Stomach (tissue), 9 donors: ENCODE measurements around the gene MAMDC2. TPM values are rescaled to one million over a fixed set of nuclear protein-coding genes. Genes with fewer than 3 reads are reported as not detected.

Experiments
- DNase-seq, 2 donors: peaks; one replicate each; pipeline versions ENCODE4 v3.0.0 to v3.0.0-alpha.2; 2013 to 2019
- H3K27ac ChIP-seq, 5 donors: fragments of 200-600 bp in 4 of 5; sonication (generic) in 4 of 5; one replicate each; pipeline ENCODE4 v1.5.1; 2013 to 2019; ENCODE audit warnings: mild to moderate bottlenecking in 1 of 5, moderate library complexity in 1 of 5
- H3K27me3 ChIP-seq, 3 donors: fragments of 200-600 bp; sonication (generic); one replicate each; pipeline ENCODE4 v1.5.1; 2017 to 2019; ENCODE audit warnings: mixed run types in 1 of 3
- H3K36me3 ChIP-seq, 4 donors: fragments of 200-600 bp; sonication (generic); 1 replicate in 3 of 4; 2 replicates in 1 of 4; pipeline ENCODE4 v1.5.1; 2016 to 2019
- H3K4me1 ChIP-seq, 4 donors: fragments of 200-600 bp; sonication (generic); one replicate each; pipeline ENCODE4 v1.5.1; 2016 to 2019
- H3K4me3 ChIP-seq, 4 donors: fragments of 200-600 bp; sonication (generic) in 3 of 4; one replicate each; pipeline ENCODE4 v1.5.1; 2016 to 2019; ENCODE audit warnings: mild to moderate bottlenecking in 1 of 4
- H3K9me3 ChIP-seq, 4 donors: fragments of 200-600 bp; sonication (generic); one replicate each; pipeline ENCODE4 v1.5.1; 2016 to 2019
- EP300 ChIP-seq: sonication (generic); formaldehyde crosslinking; IDR thresholded peaks from one replicate; pipeline ENCODE4 v1.6.1; 2017; ENCODE audit warnings: antibody characterized with exemption
- POLR2A ChIP-seq, 4 donors: fragments of 450-650 bp; IDR thresholded peaks; one replicate each; pipeline ENCODE4 v1.6.1; 2016; ENCODE audit warnings: antibody characterized with exemption in 4 of 4, control low read depth in 2 of 4, mild to moderate bottlenecking in 1 of 4, moderate library complexity in 1 of 4
- POLR2AphosphoS5 ChIP-seq, 3 donors: sonication (generic); formaldehyde crosslinking; IDR thresholded peaks; one replicate each; pipeline ENCODE4 v1.6.1; 2016; ENCODE audit warnings: antibody characterized with exemption in 3 of 3
- WGBS, 5 donors: extraction: QIAGEN DNeasy Blood & Tissue Kit in 3 of 5; methylation state at CpG; one replicate each; pipeline versions ENCODE4 v1.1.5 to v1.1.7; 2013 to 2018; 5-methylcytosine and 5-hydroxymethylcytosine counted together
- intact Hi-C: fragments of 100-400 bp; cut with DNase I; formaldehyde crosslinking; loops from one replicate; pipeline ENCODE4 v1.15.1; 2023; ENCODE audit warnings: low total_unique reads
- polyA plus RNA-seq, 3 donors: library from polyadenylated mRNA; stranded (reverse); fragments of 200-250 nt; gene quantifications; one replicate each; pipeline ENCODE4 v1.2.3, GENCODE V29; 2013
- total RNA-seq, 5 donors: library from RNA; depleted of rRNA; stranded (reverse); fragments of >200 nt; gene quantifications; one replicate each; pipeline versions ENCODE4 v1.1.0 to v1.2.3, GENCODE V29; 2014 to 2016
- TF ChIP-seq, protein P1 (sequence below), 7 experiments: fragments of 450-650 bp in 4 of 7; fragments of 200-600 bp in 3 of 7; sonication (generic) in 3 of 7; IDR thresholded peaks; one replicate each; pipeline ENCODE4 v1.5.1; 2016 to 2019; ENCODE audit warnings: antibody characterized with exemption in 7 of 7, control low read depth in 2 of 7, mild to moderate bottlenecking in 1 of 7
- donor health status: healthy with polysubstance abuse.
- donor health status: Bipolar disorder and iron deficiency.
- donor health status: healthy.

The MAMDC2 gene
- total and polyA plus RNA-seq, 8 donors: 7.0 to 91.4 (median 22.0) TPM

DNA sequence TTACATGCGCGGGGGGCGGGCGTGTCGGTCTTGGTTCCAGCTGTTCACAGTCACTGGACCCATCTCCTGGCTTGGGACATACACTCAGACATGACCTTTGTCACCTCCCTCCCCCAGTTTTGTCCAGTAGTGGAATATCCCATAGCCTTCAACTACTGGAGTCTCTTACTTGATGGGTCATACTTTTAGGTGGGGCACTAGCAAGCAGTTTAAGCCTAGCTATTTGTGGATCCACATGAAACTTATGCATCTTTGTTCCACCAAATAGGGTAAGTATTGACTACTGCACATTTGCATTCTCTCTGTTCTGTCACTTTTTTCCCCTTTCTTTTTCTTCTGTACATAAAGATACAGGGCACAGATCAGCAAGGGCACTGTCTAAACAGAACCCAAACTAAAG lies 15.4 kb upstream of the MAMDC2 start:
- Histone ChIP-seq H3K27me3 (no peaks in the 10 kb centered on the region), H3K4me3 (no peak overlapping the region), H3K4me1 (no peaks in the 10 kb centered on the region), H3K9me3 (peaks cover 0 to 3% (median 0%) of the 10 kb centered on the region in 4 donors), H3K27ac (no peak overlapping the region), H3K36me3 (no peaks in the 10 kb centered on the region)
- TF ChIP-seq, protein P1, sequence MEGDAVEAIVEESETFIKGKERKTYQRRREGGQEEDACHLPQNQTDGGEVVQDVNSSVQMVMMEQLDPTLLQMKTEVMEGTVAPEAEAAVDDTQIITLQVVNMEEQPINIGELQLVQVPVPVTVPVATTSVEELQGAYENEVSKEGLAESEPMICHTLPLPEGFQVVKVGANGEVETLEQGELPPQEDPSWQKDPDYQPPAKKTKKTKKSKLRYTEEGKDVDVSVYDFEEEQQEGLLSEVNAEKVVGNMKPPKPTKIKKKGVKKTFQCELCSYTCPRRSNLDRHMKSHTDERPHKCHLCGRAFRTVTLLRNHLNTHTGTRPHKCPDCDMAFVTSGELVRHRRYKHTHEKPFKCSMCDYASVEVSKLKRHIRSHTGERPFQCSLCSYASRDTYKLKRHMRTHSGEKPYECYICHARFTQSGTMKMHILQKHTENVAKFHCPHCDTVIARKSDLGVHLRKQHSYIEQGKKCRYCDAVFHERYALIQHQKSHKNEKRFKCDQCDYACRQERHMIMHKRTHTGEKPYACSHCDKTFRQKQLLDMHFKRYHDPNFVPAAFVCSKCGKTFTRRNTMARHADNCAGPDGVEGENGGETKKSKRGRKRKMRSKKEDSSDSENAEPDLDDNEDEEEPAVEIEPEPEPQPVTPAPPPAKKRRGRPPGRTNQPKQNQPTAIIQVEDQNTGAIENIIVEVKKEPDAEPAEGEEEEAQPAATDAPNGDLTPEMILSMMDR (IDR thresholded peaks at IDR 0.05): no peak
- no peak for DNase-seq
- intact Hi-C loops: no loop called here
- WGBS, 5 donors: 60 to 79% (median 77%) methylated on average over 1 to 5 of the region's 5 CpGs

GRCh38 chr9:70030156-70030555 lies 13.5 kb upstream of the MAMDC2 start:
- intact Hi-C loops: no loop called here
- Histone ChIP-seq H3K36me3 (no peaks in the 10 kb centered on the region), H3K9me3 (peaks cover 0 to 3% (median 0%) of the 10 kb centered on the region in 4 donors), H3K4me1 (no peaks in the 10 kb centered on the region), H3K27ac (no peak overlapping the region), H3K4me3 (no peak overlapping the region), H3K27me3 (no peaks in the 10 kb centered on the region)
- no peak for DNase-seq
- TF ChIP-seq POLR2A (IDR thresholded peaks at IDR 0.05): no peak
- TF ChIP-seq, protein P1 (IDR thresholded peaks at IDR 0.05): no peak
- TF ChIP-seq EP300: no peak
- TF ChIP-seq POLR2AphosphoS5 (IDR thresholded peaks at IDR 0.05): no peak
- 66 to 76% (median 72%) methylated on average over 1 of the region's 1 CpG for WGBS, 5 donors

DNA sequence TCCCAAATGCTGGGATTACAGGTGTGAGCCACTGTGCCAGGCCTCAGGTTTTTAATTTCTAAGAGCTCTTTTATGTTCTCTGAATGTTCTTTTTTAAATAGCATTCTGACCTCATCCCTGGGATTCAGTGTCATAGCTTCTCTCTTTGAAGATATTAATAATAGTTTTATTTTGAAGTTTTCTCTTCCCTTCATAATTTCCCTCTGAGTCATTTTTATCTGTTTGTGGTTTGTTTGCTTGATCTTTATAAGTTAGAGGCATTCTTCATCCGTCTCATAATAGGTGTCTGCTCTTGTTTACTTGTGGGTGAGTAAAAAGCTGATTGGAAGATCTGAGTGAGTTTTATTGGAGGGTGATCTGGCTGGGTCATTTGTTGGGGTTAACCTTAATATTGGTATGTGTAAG lies 12.5 kb upstream of the MAMDC2 start:
- Histone ChIP-seq H3K27me3 (no peaks in the 10 kb centered on the region), H3K4me3 (no peak overlapping the region), H3K4me1 (no peaks in the 10 kb centered on the region), H3K9me3 (no peaks in the 10 kb centered on the region), H3K36me3 (no peaks in the 10 kb centered on the region), H3K27ac (no peak overlapping the region)
- intact Hi-C loops: no loop called here
- WGBS, 5 donors: 14 to 53% (median 27%) methylated on average over 1 of the region's 1 CpG
- TF ChIP-seq POLR2AphosphoS5 (IDR thresholded peaks at IDR 0.05): no peak
- no peak for TF ChIP-seq EP300
- no peak for TF ChIP-seq POLR2A (IDR thresholded peaks at IDR 0.05)
- TF ChIP-seq, protein P1 (IDR thresholded peaks at IDR 0.05): no peak
- no peak for DNase-seq

- Histone ChIP-seq H3K4me3 (no peak overlapping the region), H3K9me3 (no peaks in the 10 kb centered on the region), H3K27ac (no peak overlapping the region), H3K36me3 (no peaks in the 10 kb centered on the region), H3K4me1 (no peaks in the 10 kb centered on the region), H3K27me3 (no peaks in the 10 kb centered on the region)
- intact Hi-C loops: no loop called here
- no peak for DNase-seq
- WGBS, 5 donors: 79 to 93% (median 81%) methylated on average over 2 of the region's 2 CpGs
- TF ChIP-seq POLR2A (IDR thresholded peaks at IDR 0.05): no peak
- TF ChIP-seq, protein P1 (IDR thresholded peaks at IDR 0.05): no peak
- no peak for TF ChIP-seq EP300
- TF ChIP-seq POLR2AphosphoS5 (IDR thresholded peaks at IDR 0.05): no peak
Observed at GRCh38 chr9:70034271-70034711, 9.4 kb upstream of the MAMDC2 start.
